SH-SY5Y (cell line): ENCODE results near the gene SWAP70.

Experiments
- GATA2 ChIP-seq: IDR thresholded peaks from 2 replicates; pipeline ENCODE4 v1.6.1; 2011; ENCODE audit warnings: mild to moderate bottlenecking, low read depth, low read length
- GATA3 ChIP-seq: IDR thresholded peaks from 2 replicates; pipeline ENCODE4 v1.6.1; 2011; ENCODE audit warnings: low read depth, mild to moderate bottlenecking, low read length, moderate library complexity

GRCh38 chr11:9761441-9761945 lies 97.6 kb downstream of the SWAP70 start:
- TF ChIP-seq GATA3 (no peak), GATA2 (no peak)
